Hematopoietic multipotent progenitor cell treated with erythropoietin and hydrocortisone succinate and interleukin-3 and kit ligand, for 8 days (in vitro differentiated cells): ENCODE measurements around the gene ZNF343.

Experiments used
- DNase-seq: peaks from one replicate; pipeline ENCODE4 v3.0.0-alpha.2; 2015

ZNF343 gene

GRCh38 chr20:2470423-2471193 lies 38.1 kb downstream of the ZNF343 start, which contains the start of gene SNRPB:
TSS of gene SNRPB (minus strand) at chr20:2470789. CDS start at chr20:2470690, 99 bp downstream.
- peak; percentile 98 for DNase-seq

GRCh38 chr20:2469991-2470422 lies 38.7 kb downstream of the ZNF343 start:
- DNase-seq, result peak; percentile 72

- no peak for DNase-seq
Observed at GRCh38 chr20:2468581-2469407, 39.9 kb downstream of the ZNF343 start.

DNA sequence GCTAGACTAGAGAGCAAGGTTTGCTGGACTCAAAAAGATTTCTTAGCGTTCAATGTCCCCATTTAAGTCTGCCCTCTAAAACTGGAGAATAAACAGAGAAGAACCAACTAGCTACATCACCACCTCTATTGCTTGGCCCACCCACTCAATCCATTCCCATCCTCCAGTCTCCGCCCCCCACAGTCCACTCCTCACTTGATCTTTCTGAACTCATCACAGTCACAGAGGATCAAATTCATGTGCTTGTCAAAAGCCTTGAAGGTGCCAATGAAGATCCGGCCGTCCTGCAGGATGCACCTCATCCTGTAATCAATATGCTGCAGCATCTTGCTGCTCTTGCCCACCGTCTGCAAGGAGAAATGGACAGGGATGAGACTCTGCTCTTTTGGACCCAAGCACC lies 41.3 kb downstream of the ZNF343 start:
- no peak for DNase-seq

DNA sequence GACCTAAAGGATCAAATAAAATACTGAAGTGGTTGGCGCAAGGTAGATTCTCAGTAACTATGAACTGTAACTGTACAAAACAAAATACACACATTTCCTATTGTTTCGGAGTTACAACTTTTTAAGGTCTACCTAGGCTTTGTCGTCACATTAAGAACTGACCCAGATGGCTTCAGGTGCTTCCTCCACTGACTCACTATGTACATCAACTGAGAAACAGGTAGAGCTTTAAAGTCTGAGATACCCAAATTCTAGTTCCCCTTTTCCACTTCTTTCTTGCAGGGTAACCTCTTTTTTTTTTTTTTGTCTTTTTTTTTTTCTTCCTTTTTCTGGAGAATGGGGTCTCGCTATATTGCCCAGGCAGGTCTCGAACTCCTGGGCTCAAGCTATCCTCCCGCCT lies 43.6 kb downstream of the ZNF343 start:
- DNase-seq, result no peak

GRCh38 chr20:2463616-2464365 lies 44.9 kb downstream of the ZNF343 start:
- DNase-seq, result no peak

DNA sequence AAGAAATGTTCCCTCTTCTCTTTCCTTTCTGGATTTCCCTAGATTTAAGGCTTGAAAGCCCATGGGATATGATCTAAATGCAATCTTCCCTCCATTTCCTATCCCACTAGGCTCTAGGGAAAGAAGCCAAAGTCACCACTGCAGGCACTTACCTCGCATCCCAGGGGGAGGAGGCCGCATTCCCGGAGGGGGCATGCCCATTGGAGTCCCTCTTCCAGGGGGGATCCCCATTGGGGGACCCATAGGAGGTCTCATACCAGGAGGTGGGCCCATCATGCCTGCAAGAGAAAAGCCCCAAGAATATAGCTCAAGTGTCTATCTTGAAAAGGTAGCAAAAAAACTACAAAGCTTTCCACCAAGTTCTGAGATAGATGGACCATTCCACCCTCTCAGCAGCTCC lies 46.2 kb downstream of the ZNF343 start:
- no peak for DNase-seq

DNA sequence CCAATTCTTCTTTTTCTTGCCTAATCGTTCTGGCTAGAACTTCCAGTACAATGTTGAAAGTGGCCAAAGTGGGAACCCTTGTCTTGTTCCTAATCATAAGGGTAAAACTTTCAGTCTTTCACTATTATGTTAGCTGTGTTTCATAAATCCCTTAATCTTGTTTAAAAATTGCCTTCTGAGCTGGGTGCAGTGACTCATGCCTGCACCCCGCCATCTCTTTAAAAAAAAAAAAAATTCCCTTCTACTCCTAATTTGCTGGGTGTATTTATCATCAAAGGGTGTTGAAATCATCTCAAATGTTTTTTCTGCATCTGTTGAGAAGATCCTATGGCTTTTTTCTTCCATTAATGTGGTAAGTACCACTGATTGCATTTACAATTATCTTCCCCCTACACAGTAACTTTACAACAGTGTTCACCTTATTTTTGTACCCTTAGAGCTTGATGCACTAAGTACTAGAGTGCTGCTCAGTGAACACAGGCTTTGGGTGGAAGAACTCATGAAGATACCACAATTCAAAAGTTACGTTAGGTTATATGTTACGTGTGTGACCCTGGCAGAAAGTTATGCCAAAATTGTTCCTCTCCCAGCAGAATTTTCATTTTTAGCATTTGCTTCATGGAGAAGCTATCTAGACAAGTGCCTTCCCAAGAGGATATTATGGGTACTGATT lies 47.8 kb downstream of the ZNF343 start:
- no peak for DNase-seq

DNA sequence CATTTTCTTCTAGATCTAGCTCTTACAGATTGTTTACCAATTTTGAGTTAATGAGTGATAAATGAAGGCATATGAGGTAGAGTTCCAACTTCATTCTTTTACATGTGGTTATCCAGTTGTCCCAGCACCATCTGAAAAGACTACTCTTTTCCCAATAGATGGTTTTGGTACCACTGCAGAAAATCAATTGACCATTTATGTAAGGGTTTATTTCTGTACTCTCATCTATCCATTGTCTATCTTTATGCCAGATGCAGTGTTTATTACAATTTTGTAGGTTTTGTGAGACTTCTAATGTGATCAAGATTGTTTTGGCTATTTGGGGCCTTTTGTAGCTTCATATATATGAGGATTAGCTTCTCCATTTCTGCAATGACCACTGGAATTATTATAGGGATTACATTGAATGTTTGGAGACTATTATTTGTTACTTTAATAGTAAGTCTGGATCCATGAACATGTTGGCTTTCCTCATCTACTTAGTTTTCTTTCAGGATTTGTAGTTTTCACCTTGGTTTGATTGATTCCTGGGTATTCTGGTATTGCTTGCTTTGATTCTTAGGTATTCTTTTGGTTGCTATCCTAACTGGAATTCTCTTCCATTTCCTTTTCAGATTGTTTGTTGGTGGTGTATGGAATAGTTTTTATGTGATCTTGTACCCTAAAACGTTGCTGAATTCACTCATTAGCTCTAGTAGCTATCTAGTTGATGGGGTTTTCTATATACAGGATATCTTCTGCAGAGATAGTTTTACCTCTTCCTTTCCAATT lies 48.5 kb downstream of the ZNF343 start:
- DNase-seq, result peak; percentile 5

- DNase-seq, result no peak
Observed at GRCh38 chr20:2458919-2459499, 49.7 kb downstream of the ZNF343 start.

- DNase-seq, result no peak
Observed at GRCh38 chr20:2455771-2456497, 52.8 kb downstream of the ZNF343 start.

DNA sequence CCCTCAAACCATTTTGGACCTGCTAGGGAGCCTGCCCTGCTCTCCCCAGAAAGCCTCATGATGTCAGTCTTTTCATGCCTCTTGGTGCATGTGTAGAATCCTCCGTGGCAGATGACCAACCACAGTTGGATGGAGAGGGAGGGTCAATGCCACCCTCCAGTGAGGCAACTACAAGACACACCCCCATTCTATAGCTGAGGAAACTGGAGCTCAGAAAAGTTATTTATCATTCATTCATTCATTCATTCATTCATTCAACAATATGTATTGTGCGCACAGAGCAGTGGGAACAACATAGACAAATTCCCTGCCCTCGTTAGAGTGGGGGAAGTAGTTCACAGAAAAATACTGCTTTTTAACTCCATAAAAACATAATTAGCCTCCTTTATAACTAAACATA lies 54.9 kb downstream of the ZNF343 start:
- DNase-seq, result no peak

DNA sequence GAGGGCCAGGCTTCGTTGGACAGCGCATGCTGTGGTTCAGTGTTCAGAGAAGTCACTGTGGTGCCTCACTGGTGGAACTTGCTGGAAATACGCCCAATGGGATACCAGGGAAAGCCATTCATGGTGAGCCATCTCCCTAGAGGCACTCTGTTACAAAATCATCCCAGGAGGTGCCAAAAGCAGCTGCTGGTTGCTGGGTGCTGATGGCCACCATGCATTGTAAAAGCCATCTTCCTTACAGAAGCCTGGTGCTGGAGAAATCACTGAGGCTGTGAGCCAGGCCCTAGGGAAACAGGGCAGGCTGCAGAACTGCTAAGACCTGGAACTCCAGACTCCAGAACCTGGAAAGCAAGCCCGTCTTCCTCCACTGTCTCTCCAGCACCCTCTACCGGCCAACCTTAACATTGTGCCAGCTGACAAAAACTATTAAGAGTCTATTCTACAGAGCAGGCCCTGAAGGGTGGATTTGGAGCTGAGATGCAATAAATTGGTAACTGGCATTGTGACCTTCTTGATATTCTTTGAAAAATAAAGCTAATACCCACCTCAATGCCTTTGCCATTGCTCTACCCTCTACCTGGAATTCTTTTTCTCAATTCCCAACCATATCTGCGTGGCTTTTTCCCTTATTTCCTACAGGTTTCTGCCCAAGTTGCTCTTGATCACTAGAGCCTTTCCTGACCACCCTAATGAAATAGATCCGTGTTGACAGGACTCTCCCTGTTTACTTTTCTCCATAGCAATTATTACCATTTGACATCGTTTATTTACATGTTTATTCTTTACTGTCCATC lies 56.6 kb downstream of the ZNF343 start:
- DNase-seq, result peak; percentile 72

GRCh38 chr20:2451422-2451821 lies 57.3 kb downstream of the ZNF343 start:
- no peak for DNase-seq

DNA sequence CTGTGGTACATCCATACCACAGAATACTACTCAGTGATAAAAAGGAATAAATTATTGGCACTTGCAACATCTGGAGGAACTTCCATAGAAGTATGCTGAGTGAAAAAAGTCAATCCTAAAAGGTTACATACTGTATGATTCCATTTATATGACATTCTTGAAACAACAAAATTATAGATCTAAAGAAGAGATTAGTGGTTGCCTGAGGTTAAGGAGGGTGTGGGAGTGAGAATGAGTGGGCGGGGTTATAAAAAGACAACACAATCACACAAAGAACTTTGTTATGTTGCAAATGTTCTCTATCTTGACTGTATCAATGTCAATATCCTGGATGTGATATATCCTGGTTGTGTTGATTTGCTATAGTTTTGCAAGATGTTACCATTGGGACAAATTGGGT lies 59.3 kb downstream of the ZNF343 start:
- DNase-seq, result no peak

GRCh38 chr20:2446845-2447244 lies 61.9 kb downstream of the ZNF343 start:
- DNase-seq, result no peak
